Lung (tissue), 12 donors: Measurements from ENCODE around the gene MEF2C. TPM values are rescaled to one million over a fixed set of nuclear protein-coding genes. Genes with fewer than 3 reads are reported as not detected.
A peak's percentile ranks its signal among the peaks of the same experiment; 100 is the strongest.

ENCODE experiments used
- ATAC-seq: fragments of 200-7000 bp; cut with Tn5 transposase; one replicate; pipeline ENCODE4 v1.9.1; 2020; ENCODE audit warnings: moderate number of reproducible peaks; ENCODE audit not compliant: insufficient read depth, low FRiP score
- DNase-seq, 3 donors: peaks; one replicate each; pipeline ENCODE4 v3.0.0-alpha.2; 2013 to 2017
- H3K27ac ChIP-seq, 2 donors: one replicate each; pipeline ENCODE4 v1.5.1; 2013; ENCODE audit warnings: mild to moderate bottlenecking in 2 of 2, moderate library complexity in 2 of 2, control low read depth in 1 of 2, inconsistent platforms in 1 of 2, low read depth in 1 of 2, low read length in 1 of 2
- H3K27me3 ChIP-seq, 3 donors: one replicate each; pipeline ENCODE4 v1.5.1; 2013; ENCODE audit warnings: low read length in 2 of 3; ENCODE audit not compliant: control insufficient read depth in 3 of 3, insufficient read depth in 3 of 3
- H3K36me3 ChIP-seq, 4 donors: one replicate each; pipeline ENCODE4 v1.5.1; 2013; ENCODE audit warnings: low read length in 4 of 4, mild to moderate bottlenecking in 1 of 4, moderate library complexity in 1 of 4; ENCODE audit not compliant: control insufficient read depth in 4 of 4, insufficient read depth in 4 of 4
- H3K4me1 ChIP-seq, 5 donors: one replicate each; pipeline ENCODE4 v1.5.1; 2013; ENCODE audit warnings: low read length in 5 of 5, mild to moderate bottlenecking in 2 of 5, moderate library complexity in 1 of 5; ENCODE audit not compliant: control insufficient read depth in 5 of 5, insufficient read depth in 5 of 5
- H3K4me3 ChIP-seq: one replicate; pipeline ENCODE4 v1.5.1; 2013; ENCODE audit warnings: mild to moderate bottlenecking, control low read depth, moderate library complexity
- H3K9ac ChIP-seq, 2 donors: one replicate each; pipeline ENCODE4 v1.5.1; 2013; ENCODE audit warnings: low read length in 2 of 2, control low read depth in 1 of 2; ENCODE audit not compliant: insufficient read depth in 1 of 2
- H3K9me3 ChIP-seq, 4 donors: one replicate each; pipeline ENCODE4 v1.5.1; 2013; ENCODE audit warnings: low read length in 3 of 4, mild to moderate bottlenecking in 1 of 4, moderate library complexity in 1 of 4; ENCODE audit not compliant: control insufficient read depth in 4 of 4, insufficient read depth in 3 of 4
- CTCF ChIP-seq: IDR thresholded peaks from 2 replicates; pipeline ENCODE4 v1.5.1; 2012; ENCODE audit warnings: mild to moderate bottlenecking; ENCODE audit errors: control extremely low read depth, extremely low read depth
- WGBS, 2 donors: extraction: QIAGEN DNeasy Blood & Tissue Kit; methylation state at CpG; one replicate each; pipeline ENCODE4 v1.1.7; 2013; 5-methylcytosine and 5-hydroxymethylcytosine counted together
- polyA plus RNA-seq, 2 donors: library from polyadenylated mRNA; stranded (reverse); fragments of 200-250 nt; gene quantifications; one replicate each; pipeline ENCODE4 v1.2.1, GENCODE V29; 2013
- total RNA-seq, 2 donors: library from RNA; depleted of rRNA in 1 of 2; stranded (reverse); fragments of >200 nt in 1 of 2; gene quantifications; one replicate each; pipeline ENCODE4 v1.2.1, GENCODE V29; 2014 to 2021
- donor health status: control.
- donor health status: control.
- donor health status: Bipolar disorder and iron deficiency.
- donor health status: healthy.
- donor health status: DM: yes; HTN: yes; CAD: no.

The MEF2C gene
- total and polyA plus RNA-seq, 4 donors = 9.1 to 138 (median 28.8) TPM

- H3K9ac ChIP-seq = no peak overlapping the region
- no peaks in the 10 kb centered on the region for H3K36me3 ChIP-seq
- TF ChIP-seq CTCF = no peak
- H3K4me3 ChIP-seq = no peak overlapping the region
- WGBS, 2 donors = 94 to 95% methylated on average over 1 of the region's 1 CpG
- no peak for ATAC-seq
- H3K27me3 ChIP-seq = no peaks in the 10 kb centered on the region
- no peaks in the 10 kb centered on the region for H3K9me3 ChIP-seq
- no peak overlapping the region for H3K27ac ChIP-seq
- H3K4me1 ChIP-seq = peaks cover 5 to 30% (median 7%) of the 10 kb centered on the region in 5 donors
- DNase-seq = no peak
Measured at GRCh38 chr5:88837817-88838216, 45.2 kb downstream of the MEF2C start.

- DNase-seq (no peak), ATAC-seq (no peak)
- Histone ChIP-seq H3K4me1 (peaks cover 5 to 34% (median 8%) of the 10 kb centered on the region in 5 donors), H3K36me3 (no peaks in the 10 kb centered on the region), H3K9me3 (no peaks in the 10 kb centered on the region), H3K4me3 (no peak overlapping the region), H3K27me3 (no peaks in the 10 kb centered on the region), H3K27ac (peak overlapping the region in 1 of 2 donors; percentile 60), H3K9ac (no peak overlapping the region)
- TF ChIP-seq CTCF = no peak
- 96 to 98% methylated on average over 4 of the region's 4 CpGs for WGBS, 2 donors
Measured at GRCh38 chr5:88837222-88837621, 45.8 kb downstream of the MEF2C start.

GRCh38 chr5:88836195-88836838 is 46.7 kb downstream of the MEF2C start:
- no peak for TF ChIP-seq CTCF
- no peak for DNase-seq
- peak overlapping the region; percentile 83 to 88 for H3K27ac ChIP-seq
- H3K4me1 ChIP-seq = peaks cover 5 to 41% (median 12%) of the 10 kb centered on the region in 5 donors
- H3K9ac ChIP-seq = peak overlapping the region in 1 of 2 donors; percentile 43
- ATAC-seq = peak; percentile 44
- H3K4me3 ChIP-seq = no peak overlapping the region
- no peaks in the 10 kb centered on the region for H3K36me3 ChIP-seq
- no peaks in the 10 kb centered on the region for H3K9me3 ChIP-seq
- no peaks in the 10 kb centered on the region for H3K27me3 ChIP-seq
- 26 to 43% methylated on average over 5 of the region's 5 CpGs for WGBS, 2 donors

- ATAC-seq = no peak
- Histone ChIP-seq H3K9me3 (no peaks in the 10 kb centered on the region), H3K36me3 (no peaks in the 10 kb centered on the region), H3K27ac (peak overlapping the region in 1 of 2 donors; percentile 60), H3K4me3 (no peak overlapping the region), H3K4me1 (peaks cover 2 to 31% (median 13%) of the 10 kb centered on the region in 5 donors), H3K9ac (no peak overlapping the region), H3K27me3 (no peaks in the 10 kb centered on the region)
- TF ChIP-seq CTCF = no peak
- no peak for DNase-seq
- WGBS, 2 donors = 90 to 91% methylated on average over 4 of the region's 4 CpGs
Measured at GRCh38 chr5:88834499-88834898, 48.5 kb downstream of the MEF2C start.
